Thymus (tissue), 11 donors: ENCODE results near the gene EFCAB12. TPM values are rescaled to one million over a fixed set of nuclear protein-coding genes. Genes with fewer than 3 reads are reported as not detected.
"Not testable (repeated sequence)": the region's sequence is repeated elsewhere in the genome, so short reads cannot be mapped to it uniquely, and the experiment has no call there.

Experiments
- DNase-seq, 9 donors: peaks; one replicate each; pipeline ENCODE4 v3.0.0-alpha.2; 2013; ENCODE audit warnings: low spot score in 9 of 9, low read depth in 6 of 9, missing footprints in 1 of 9
- H3K27ac ChIP-seq, 2 donors: one replicate each; pipeline ENCODE4 v1.5.1; 2013; ENCODE audit warnings: control low read depth in 1 of 2, low read depth in 1 of 2, low read length in 1 of 2, mild to moderate bottlenecking in 1 of 2, moderate library complexity in 1 of 2
- H3K27me3 ChIP-seq, 2 donors: one replicate each; pipeline ENCODE4 v1.5.1; 2013; ENCODE audit warnings: low read length in 1 of 2; ENCODE audit not compliant: control insufficient read depth in 2 of 2, insufficient read depth in 1 of 2
- H3K36me3 ChIP-seq, 2 donors: one replicate each; pipeline ENCODE4 v1.5.1; 2013; ENCODE audit warnings: low read length in 1 of 2, mild to moderate bottlenecking in 1 of 2, moderate library complexity in 1 of 2; ENCODE audit not compliant: control insufficient read depth in 2 of 2, insufficient read depth in 2 of 2
- H3K4me1 ChIP-seq, 2 donors: one replicate each; pipeline ENCODE4 v1.5.1; 2013; ENCODE audit warnings: low read length in 2 of 2; ENCODE audit not compliant: control insufficient read depth in 2 of 2, insufficient read depth in 2 of 2
- H3K4me3 ChIP-seq, 2 donors: one replicate each; pipeline ENCODE4 v1.5.1; 2013; ENCODE audit warnings: low read length in 2 of 2, control low read depth in 1 of 2, mild to moderate bottlenecking in 1 of 2
- H3K9me3 ChIP-seq, 2 donors: one replicate each; pipeline ENCODE4 v1.5.1; 2013; ENCODE audit warnings: low read length in 1 of 2, mild to moderate bottlenecking in 1 of 2; ENCODE audit not compliant: control insufficient read depth in 2 of 2, insufficient read depth in 1 of 2
- WGBS: extraction: QIAGEN DNeasy Blood & Tissue Kit; methylation state at CpG from one replicate; pipeline ENCODE4 v1.1.7; 2013; 5-methylcytosine and 5-hydroxymethylcytosine counted together
- polyA plus RNA-seq: library from polyadenylated mRNA; stranded (reverse); fragments of 200-250 nt; gene quantifications from one replicate; pipeline ENCODE4 v1.2.3, GENCODE V29; 2013
- total RNA-seq: library from RNA; stranded (reverse); fragments of 120-200 nt; gene quantifications from one replicate; pipeline ENCODE4 v1.2.4, GENCODE V29; 2013
- donor health status: healthy.

The EFCAB12 gene
- total and polyA plus RNA-seq, 2 donors: 0.05 to 0.37 TPM

DNA sequence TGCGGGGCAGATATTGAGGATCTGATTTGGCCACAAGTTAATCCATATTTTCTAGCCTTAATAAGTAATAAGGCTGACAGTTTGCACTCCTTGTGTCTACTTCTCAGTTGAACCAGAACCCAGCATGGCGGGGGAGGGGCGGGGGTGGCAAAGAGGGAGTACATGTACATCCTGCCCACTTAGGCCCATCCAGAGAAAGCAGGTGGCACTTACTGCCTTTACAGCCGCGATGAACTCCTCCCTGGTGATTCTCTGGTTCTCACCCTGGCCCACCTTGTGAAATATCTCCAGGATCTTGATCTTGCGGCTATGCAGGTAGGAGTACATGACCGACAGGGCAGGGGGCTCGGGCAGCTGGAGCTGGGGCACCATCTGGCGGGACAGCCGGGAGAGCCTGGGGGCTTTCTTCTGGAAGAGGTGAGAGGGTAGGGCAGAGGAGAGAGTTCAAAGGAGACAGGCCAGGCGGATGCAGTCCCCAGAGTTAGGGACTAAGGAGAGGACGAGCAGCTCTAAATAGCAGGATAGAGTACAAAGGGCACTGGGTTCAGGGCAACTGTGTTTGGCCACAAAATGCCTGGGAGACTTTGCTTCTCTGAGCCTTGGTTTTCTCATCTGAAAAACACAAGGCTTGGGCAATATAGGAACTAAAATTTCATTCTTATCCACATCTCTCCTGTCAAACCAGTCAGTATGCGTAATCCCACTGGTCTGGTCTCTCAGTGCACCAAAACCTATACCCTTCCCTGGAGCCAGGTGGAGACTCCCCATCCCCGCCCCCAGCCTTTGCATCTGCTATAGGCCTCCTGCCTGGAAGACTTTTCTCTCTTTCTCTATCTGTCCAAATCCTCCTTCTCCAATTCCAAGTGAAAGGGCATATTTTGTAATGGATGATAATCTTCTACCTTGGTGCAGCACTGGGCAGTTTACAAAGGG lies 10.1 kb downstream of the EFCAB12 start:
- Histone ChIP-seq H3K4me1 (no peaks in the 10 kb centered on the region), H3K4me3 (no peak overlapping the region), H3K27me3 (no peaks in the 10 kb centered on the region), H3K36me3 (no peaks in the 10 kb centered on the region), H3K9me3 (peaks cover 0 to 2% of the 10 kb centered on the region in 2 donors), H3K27ac (no peak overlapping the region)
- no peak for DNase-seq
- 97% methylated on average over 14 of the region's 14 CpGs for WGBS

- H3K4me3 ChIP-seq: no peak overlapping the region
- peaks cover 0 to 2% of the 10 kb centered on the region in 2 donors for H3K9me3 ChIP-seq
- WGBS: 85% methylated on average over 1 of the region's 1 CpG
- no peak for DNase-seq
- H3K36me3 ChIP-seq: no peaks in the 10 kb centered on the region
- no peaks in the 10 kb centered on the region for H3K27me3 ChIP-seq
- no peaks in the 10 kb centered on the region for H3K4me1 ChIP-seq
- no peak overlapping the region for H3K27ac ChIP-seq
Measured at GRCh38 chr3:129417326-129417725, 11.1 kb downstream of the EFCAB12 start.

DNA sequence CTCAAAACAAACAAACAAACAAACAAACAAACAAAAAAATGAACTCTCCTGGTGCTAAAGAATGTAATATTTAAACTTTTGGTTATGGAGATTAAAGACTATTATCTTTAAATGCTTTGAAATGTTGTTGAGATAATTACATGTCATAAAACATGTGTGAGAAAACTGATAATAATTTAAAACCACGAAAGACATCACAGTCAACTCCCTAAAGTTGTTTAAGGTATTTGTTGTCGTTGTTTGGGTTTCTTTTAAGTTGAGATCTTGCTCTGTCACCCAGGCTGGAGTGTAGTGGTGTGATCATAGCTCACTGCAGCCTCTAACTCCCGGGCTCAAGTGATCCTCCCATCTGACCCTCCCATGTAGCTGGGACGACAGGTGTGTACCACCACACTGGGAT lies 12.0 kb downstream of the EFCAB12 start:
- 92% methylated on average over 4 of the region's 4 CpGs for WGBS
- Histone ChIP-seq H3K27ac (no peak overlapping the region), H3K4me3 (no peak overlapping the region), H3K27me3 (no peaks in the 10 kb centered on the region), H3K4me1 (no peaks in the 10 kb centered on the region), H3K9me3 (peaks cover 0 to under 1% of the 10 kb centered on the region in 2 donors), H3K36me3 (no peaks in the 10 kb centered on the region)
- no peak for DNase-seq

DNA sequence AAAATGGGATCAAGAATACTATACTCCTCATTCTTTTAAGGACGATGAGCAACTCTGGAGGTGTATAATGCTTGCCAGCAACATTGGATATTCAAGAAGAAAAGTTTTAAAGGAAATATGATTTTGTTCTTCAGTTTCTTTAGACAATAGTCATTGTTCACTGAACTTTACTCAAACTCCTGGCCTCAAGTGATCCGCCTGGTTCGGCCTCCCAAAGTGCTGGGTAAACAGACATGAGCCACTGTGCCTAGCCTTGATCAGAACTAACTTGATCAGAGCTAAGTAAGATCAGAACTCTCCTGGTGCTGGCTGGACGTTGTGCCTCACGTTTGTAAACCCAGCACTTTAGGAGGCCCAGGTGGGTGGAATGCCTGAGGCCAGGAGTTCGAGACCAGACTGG lies 12.6 kb downstream of the EFCAB12 start:
- H3K27ac ChIP-seq: no peak overlapping the region
- DNase-seq: no peak
- H3K9me3 ChIP-seq: no peaks in the 10 kb centered on the region
- WGBS: 97% methylated on average over 6 of the region's 6 CpGs
- H3K27me3 ChIP-seq: no peaks in the 10 kb centered on the region
- no peaks in the 10 kb centered on the region for H3K4me1 ChIP-seq
- no peak overlapping the region for H3K4me3 ChIP-seq
- H3K36me3 ChIP-seq: no peaks in the 10 kb centered on the region

- no peak for DNase-seq
- Histone ChIP-seq H3K4me1 (no peaks in the 10 kb centered on the region), H3K27me3 (no peaks in the 10 kb centered on the region), H3K36me3 (no peaks in the 10 kb centered on the region), H3K9me3 (no peaks in the 10 kb centered on the region), H3K4me3 (no peak overlapping the region), H3K27ac (no peak overlapping the region)
- WGBS: 92% methylated on average over 3 of the region's 3 CpGs
Measured at GRCh38 chr3:129415378-129415777, 13.1 kb downstream of the EFCAB12 start.

DNA sequence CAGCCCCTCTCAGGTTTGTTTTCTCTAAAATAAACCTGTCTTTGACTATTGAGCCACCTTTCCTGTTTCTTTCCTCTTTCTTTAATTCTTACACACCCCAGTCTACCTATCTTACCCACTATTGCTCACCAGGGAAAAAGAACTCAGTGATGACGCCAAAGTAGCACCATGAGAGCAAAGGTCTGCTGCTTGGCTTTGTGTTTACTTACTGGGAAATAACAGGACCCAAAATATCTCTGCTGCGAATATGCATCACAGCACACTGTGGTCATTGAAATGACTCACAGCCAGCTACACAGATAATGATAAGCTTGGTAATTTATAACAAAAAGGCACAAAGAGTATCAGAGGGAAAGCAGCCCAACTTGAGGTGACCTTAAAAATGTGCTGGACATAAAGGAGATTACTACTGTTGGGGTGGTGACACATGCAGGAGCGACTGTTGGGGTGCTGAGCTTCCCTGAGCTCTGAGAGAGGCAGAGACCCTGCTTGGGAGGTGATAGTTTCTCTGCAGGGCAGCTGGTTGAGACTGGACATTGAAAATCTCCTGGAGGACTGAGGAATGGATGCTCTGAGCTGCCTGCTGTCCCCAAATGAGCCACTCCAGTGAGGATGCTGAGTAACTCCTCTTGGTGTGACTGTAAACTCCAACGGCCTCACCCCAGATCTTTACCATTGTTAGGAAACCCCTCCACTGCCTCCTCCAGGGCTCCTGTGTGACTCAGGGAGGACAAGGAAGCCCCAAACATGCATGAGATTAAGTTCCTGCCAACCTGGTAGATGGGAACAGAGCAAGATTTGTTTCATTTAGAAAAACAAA lies 14.5 kb downstream of the EFCAB12 start:
- H3K36me3 ChIP-seq: no peaks in the 10 kb centered on the region
- no peak overlapping the region for H3K27ac ChIP-seq
- H3K4me3 ChIP-seq: no peak overlapping the region
- 92% methylated on average over 4 of the region's 4 CpGs for WGBS
- DNase-seq: no peak
- H3K4me1 ChIP-seq: no peaks in the 10 kb centered on the region
- H3K27me3 ChIP-seq: no peaks in the 10 kb centered on the region
- H3K9me3 ChIP-seq: no peaks in the 10 kb centered on the region

- not testable (repeated sequence) for H3K27me3 ChIP-seq, H3K27ac ChIP-seq, H3K4me3 ChIP-seq, DNase-seq, H3K9me3 ChIP-seq, H3K4me1 ChIP-seq, H3K36me3 ChIP-seq
- WGBS: 68% methylated on average over 3 of the region's 3 CpGs
Measured at GRCh38 chr3:129413238-129413637, 15.2 kb downstream of the EFCAB12 start.

DNA sequence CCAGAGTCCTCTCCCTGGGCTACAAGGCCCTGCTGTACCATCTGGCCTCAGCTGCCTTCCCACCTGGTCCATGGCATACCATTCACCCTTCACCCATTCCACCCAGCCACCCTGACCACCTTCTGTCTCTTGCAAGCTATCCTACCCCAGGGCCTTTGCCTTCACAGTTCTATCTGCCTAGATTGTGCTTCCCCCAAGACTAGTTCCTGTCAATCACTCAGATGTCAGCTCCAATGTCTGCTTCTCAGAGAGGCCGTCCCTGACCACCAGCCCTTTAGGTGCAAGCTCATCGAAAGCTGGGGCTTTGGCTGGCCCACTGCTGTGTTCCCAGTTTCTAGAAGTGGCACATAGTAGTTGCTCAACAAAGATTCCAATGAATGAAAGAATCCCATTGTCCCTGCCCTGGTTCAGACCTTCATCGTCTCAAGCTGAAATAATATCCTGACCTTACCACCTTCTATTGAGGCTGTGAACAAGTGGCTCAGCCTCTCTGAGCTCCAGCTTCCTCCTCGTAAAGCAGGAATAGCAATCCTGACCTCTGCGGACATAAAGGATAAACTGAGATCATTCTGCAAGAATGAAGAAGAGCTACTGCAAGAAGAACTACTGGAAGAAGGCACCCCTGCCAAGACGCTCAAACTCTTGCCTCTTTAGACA lies 15.8 kb downstream of the EFCAB12 start:
- WGBS: 95% methylated on average over 6 of the region's 6 CpGs
- Histone ChIP-seq H3K36me3 (no peaks in the 10 kb centered on the region), H3K9me3 (no peaks in the 10 kb centered on the region), H3K4me1 (no peaks in the 10 kb centered on the region), H3K27me3 (no peaks in the 10 kb centered on the region), H3K27ac (no peak overlapping the region), H3K4me3 (no peak overlapping the region)
- DNase-seq: no peak

GRCh38 chr3:129410971-129411370 lies 17.5 kb downstream of the EFCAB12 start:
- H3K27me3 ChIP-seq: no peaks in the 10 kb centered on the region
- WGBS: 94% methylated on average over 17 of the region's 17 CpGs
- no peaks in the 10 kb centered on the region for H3K9me3 ChIP-seq
- DNase-seq: no peak
- no peak overlapping the region for H3K27ac ChIP-seq
- H3K4me3 ChIP-seq: no peak overlapping the region
- H3K4me1 ChIP-seq: no peaks in the 10 kb centered on the region
- H3K36me3 ChIP-seq: no peaks in the 10 kb centered on the region
